Right lobe of liver (tissue), 6 donors: Measurements from ENCODE around the gene SDK1. TPM values are rescaled to one million over a fixed set of nuclear protein-coding genes. Genes with fewer than 3 reads are reported as not detected.

ENCODE experiments used
- ATAC-seq, 4 donors: fragments of 200-7000 bp; cut with Tn5 transposase; one replicate each; pipeline ENCODE4 v1.9.1; 2020; ENCODE audit warnings: mild to moderate bottlenecking in 4 of 4, moderate library complexity in 4 of 4
- DNase-seq, 3 donors: peaks; one replicate each; pipeline ENCODE4 v3.0.0-alpha.2; 2020
- H3K27ac ChIP-seq, 3 donors: fragments of 200-600 bp; one replicate each; pipeline ENCODE4 v1.8.0; 2022
- H3K27me3 ChIP-seq, 2 donors: fragments of 200-600 bp; one replicate each; pipeline ENCODE4 v1.8.0; 2022
- H3K36me3 ChIP-seq, 4 donors: fragments of 200-600 bp; sonication (generic) in 1 of 4; one replicate each; pipeline versions ENCODE4 v1.5.1 to v1.8.0; 2017 to 2022; ENCODE audit warnings: control low read depth in 1 of 4
- H3K4me1 ChIP-seq, 4 donors: fragments of 200-600 bp; sonication (generic) in 1 of 4; one replicate each; pipeline versions ENCODE4 v1.5.1 to v1.8.0; 2017 to 2022; ENCODE audit warnings: control low read depth in 1 of 4
- H3K4me3 ChIP-seq, 3 donors: fragments of 200-600 bp; one replicate each; pipeline ENCODE4 v1.8.0; 2022
- H3K9me3 ChIP-seq, 4 donors: fragments of 200-600 bp; sonication (generic) in 1 of 4; one replicate each; pipeline versions ENCODE4 v1.5.1 to v1.8.0; 2017 to 2022; ENCODE audit warnings: control low read depth in 1 of 4
- CTCF ChIP-seq, 4 donors: fragments of 200-600 bp in 3 of 4; fragments of 450-650 bp in 1 of 4; IDR thresholded peaks; one replicate each; pipeline versions ENCODE4 v1.5.1 to v1.8.0; 2016 to 2022; ENCODE audit warnings: antibody characterized with exemption in 4 of 4, mild to moderate bottlenecking in 2 of 4
- POLR2A ChIP-seq: fragments of 450-650 bp; IDR thresholded peaks from one replicate; pipeline ENCODE4 v1.6.1; 2017; ENCODE audit warnings: antibody characterized with exemption, mild to moderate bottlenecking
- WGBS: methylation state at CpG from one replicate; pipeline ENCODE4 v1.1.6; 2018; ENCODE audit warnings: low coverage, low lambda C conversion rate; ENCODE audit not compliant: insufficient coverage; ENCODE audit errors: missing lambda C conversion rate; 5-methylcytosine and 5-hydroxymethylcytosine counted together
- intact Hi-C, 2 donors: fragments of 100-400 bp; cut with DNase I; formaldehyde crosslinking; loops; one replicate each; pipeline versions ENCODE4 v1.11.2 to v1.14.1; 2022
- total RNA-seq, 6 experiments: library from RNA; depleted of rRNA in 2 of 6; stranded (reverse); fragments of >200 nt in 2 of 6; fragmentation: NEBNext Ultra II Directional in 3 of 6; extraction: Animal tissue kit (Norgen Biotek cat#: 25700) in 3 of 6; gene quantifications; one replicate each; pipeline versions ENCODE4 v1.1.0 to v1.2.4, GENCODE V29; 2016 to 2023
- donor health status: DM: no; HTN: yes; CAD: no.
- donor health status: DM: no; HTN: no; CAD: no.
- donor health status: DM: no; HTN: no; CAD: no.
- donor health status: DM: no; HTN: yes; CAD: no.
- donor health status: DM: no; HTN: yes; CAD: no.

The SDK1 gene
- total RNA-seq, 6 experiments from 2014 or later, result 0.07 to 1.4 (median 0.65) TPM

- 26% methylated on average over 10 of the region's 10 CpGs for WGBS
- ATAC-seq (peak; percentile 34 to 80 (median 55)), DNase-seq (peak in 1 of 3 donors; percentile 61)
- H3K27me3 ChIP-seq, result no peaks in the 10 kb centered on the region
- H3K9me3 ChIP-seq, result no peaks in the 10 kb centered on the region
- no peaks in the 10 kb centered on the region for H3K4me1 ChIP-seq
- H3K36me3 ChIP-seq, result no peaks in the 10 kb centered on the region
- TF ChIP-seq CTCF (IDR thresholded peaks at IDR 0.05) (no peak), POLR2A (no peak)
- H3K27ac ChIP-seq, result no peak overlapping the region
- intact Hi-C loops, result no loop called here
- H3K4me3 ChIP-seq, result no peak overlapping the region
Measured at GRCh38 chr7:3682028-3682710, 381.1 kb downstream of the SDK1 start.

- WGBS, result 73% methylated on average over 5 of the region's 12 CpGs
Measured at GRCh38 chr7:3683546-3684539, 382.8 kb downstream of the SDK1 start.

GRCh38 chr7:3688071-3688470 is 387.0 kb downstream of the SDK1 start:
- Histone ChIP-seq H3K27ac (no peak overlapping the region), H3K4me1 (no peaks in the 10 kb centered on the region), H3K4me3 (no peak overlapping the region), H3K9me3 (no peaks in the 10 kb centered on the region), H3K27me3 (no peaks in the 10 kb centered on the region), H3K36me3 (no peaks in the 10 kb centered on the region)
- intact Hi-C loops, result no loop called here
- DNase-seq (no peak), ATAC-seq (no peak)
- TF ChIP-seq CTCF (IDR thresholded peaks at IDR 0.05), result no peak
- no peak for TF ChIP-seq POLR2A
- whole genome bisulfite sequencing, result 64% methylated on average over 2 of the region's 2 CpGs

More at GRCh38 chr7:3683546-3684539, 382.8 kb downstream of the SDK1 start:
- Histone ChIP-seq H3K36me3 (no peaks in the 10 kb centered on the region), H3K4me3 (no peak overlapping the region), H3K9me3 (no peaks in the 10 kb centered on the region), H3K27me3 (no peaks in the 10 kb centered on the region), H3K4me1 (no peaks in the 10 kb centered on the region), H3K27ac (no peak overlapping the region)
- no peak for TF ChIP-seq CTCF (IDR thresholded peaks at IDR 0.05)
- no peak for TF ChIP-seq POLR2A
- intact Hi-C loops, result no loop called here
- ATAC-seq (no peak), DNase-seq (no peak)

GRCh38 chr7:3688842-3689241 is 387.8 kb downstream of the SDK1 start:
- H3K36me3 ChIP-seq, result no peaks in the 10 kb centered on the region
- no peaks in the 10 kb centered on the region for H3K27me3 ChIP-seq
- no peaks in the 10 kb centered on the region for H3K4me1 ChIP-seq
- H3K27ac ChIP-seq, result no peak overlapping the region
- intact Hi-C loops, result no loop called here
- no peak overlapping the region for H3K4me3 ChIP-seq
- H3K9me3 ChIP-seq, result no peaks in the 10 kb centered on the region
- 70% methylated on average over 3 of the region's 3 CpGs for WGBS
- ATAC-seq (no peak), DNase-seq (no peak)
- TF ChIP-seq POLR2A (no peak), CTCF (IDR thresholded peaks at IDR 0.05) (no peak)
